ENCODE measurements around the gene GRIP2. TPM values are rescaled to one million over a fixed set of nuclear protein-coding genes. Genes with fewer than 3 reads are reported as not detected.

GRIP2 gene
- total RNA-seq, 1 experiment from 2014 or later: 1.1 TPM

- no peak for DNase-seq (ENCODE audit: low spot score)
- in situ Hi-C loops (cut with HindIII; ENCODE audit: low sequenced_read_pairs): no loop called here
These were observed 88.0 kb downstream of the GRIP2 start for GRCh38 chr3:14451844-14452739.

GRCh38 chr3:14450922-14451606, 89.1 kb downstream of the GRIP2 start:
- in situ Hi-C loops (cut with HindIII; ENCODE audit: low sequenced_read_pairs): no loop called here
- DNase-seq (ENCODE audit: low spot score): no peak

DNA sequence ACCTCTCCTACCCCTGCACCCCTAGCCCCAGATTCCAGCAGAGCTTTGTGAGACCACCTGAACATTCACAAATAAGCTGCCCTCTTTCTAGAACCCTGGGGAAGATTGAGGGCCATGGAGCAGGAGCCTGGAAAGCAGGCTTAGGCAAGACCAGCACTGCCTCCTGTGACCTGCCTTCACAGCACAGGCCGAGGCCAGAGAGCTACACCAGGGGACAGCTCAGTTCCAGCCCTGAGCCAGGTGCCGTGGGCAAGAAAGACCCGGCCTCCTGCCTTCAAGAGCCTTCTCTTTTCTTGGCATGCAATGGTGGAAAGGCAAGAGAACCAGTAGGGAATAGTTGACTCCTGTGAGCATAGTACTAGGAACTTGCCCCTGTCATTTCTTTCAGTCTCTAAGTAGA, 89.6 kb downstream of the GRIP2 start:
- in situ Hi-C loops (cut with HindIII; ENCODE audit: low sequenced_read_pairs): no loop called here
- DNase-seq (ENCODE audit: low spot score): no peak

GRCh38 chr3:14448756-14449727, 91.1 kb downstream of the GRIP2 start:
- in situ Hi-C loops (cut with HindIII; ENCODE audit: low sequenced_read_pairs): no loop called here

DNA sequence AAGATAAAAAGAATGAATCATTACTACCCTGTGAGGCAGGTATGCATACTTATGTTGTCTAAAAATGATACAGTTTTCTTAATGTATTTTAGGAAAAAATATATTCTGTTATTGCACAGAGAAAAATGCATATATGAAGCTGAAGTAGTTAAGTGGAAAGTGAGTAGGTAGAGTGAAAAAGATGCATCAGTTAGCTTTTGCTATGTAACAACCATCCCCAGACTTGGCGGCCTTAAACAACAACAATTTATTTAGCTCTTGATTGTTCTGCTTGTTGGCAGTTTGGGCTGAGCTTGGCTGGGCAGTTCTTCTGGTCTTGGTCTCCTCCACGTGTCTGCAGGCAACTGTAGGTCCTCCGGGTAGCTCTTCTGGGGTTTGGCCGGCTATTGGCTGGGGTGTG, 92.1 kb downstream of the GRIP2 start:
- in situ Hi-C loops (cut with HindIII; ENCODE audit: low sequenced_read_pairs): no loop called here
- no peak for DNase-seq (ENCODE audit: low spot score)

More at GRCh38 chr3:14448756-14449727, 91.1 kb downstream of the GRIP2 start:
- no peak for DNase-seq (ENCODE audit: low spot score)

- in situ Hi-C loops (cut with HindIII; ENCODE audit: low sequenced_read_pairs): no loop called here
These were observed 93.1 kb downstream of the GRIP2 start for GRCh38 chr3:14446988-14447570.

DNA sequence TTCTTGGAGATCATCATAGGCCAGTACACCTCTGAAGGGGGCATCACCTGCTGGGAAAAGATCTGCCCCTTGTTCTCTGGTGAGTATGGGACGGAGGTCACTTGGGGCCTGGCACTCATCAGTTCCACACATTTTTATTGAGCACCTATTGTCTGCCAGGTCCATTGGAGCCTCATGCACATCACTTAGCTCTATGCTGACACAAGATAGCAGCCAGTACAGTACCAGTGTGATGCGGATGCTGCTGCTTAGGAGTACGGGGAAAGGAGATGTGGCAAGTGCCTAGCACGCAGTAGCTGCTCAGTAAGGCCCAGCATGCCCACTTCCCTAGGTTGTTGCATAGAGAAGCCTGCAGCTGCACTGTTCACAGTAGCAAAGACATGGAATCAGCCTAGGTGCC, 94.4 kb downstream of the GRIP2 start:
- in situ Hi-C loops (cut with HindIII; ENCODE audit: low sequenced_read_pairs): no loop called here
- no peak for DNase-seq (ENCODE audit: low spot score)

More at GRCh38 chr3:14446988-14447570, 93.1 kb downstream of the GRIP2 start:
- no peak for DNase-seq (ENCODE audit: low spot score)

- in situ Hi-C loops (cut with HindIII; ENCODE audit: low sequenced_read_pairs): no loop called here
- DNase-seq (ENCODE audit: low spot score): no peak
These were observed 95.8 kb downstream of the GRIP2 start for GRCh38 chr3:14444380-14444779.

- no peak for DNase-seq (ENCODE audit: low spot score)
- in situ Hi-C loops (cut with HindIII; ENCODE audit: low sequenced_read_pairs): no loop called here
These were observed 98.2 kb downstream of the GRIP2 start for GRCh38 chr3:14441920-14442300.

- no peak for DNase-seq (ENCODE audit: low spot score)
- in situ Hi-C loops (cut with HindIII; ENCODE audit: low sequenced_read_pairs): no loop called here
These were observed 98.8 kb downstream of the GRIP2 start for GRCh38 chr3:14441240-14441919.

GRCh38 chr3:14440531-14441239, 99.5 kb downstream of the GRIP2 start:
- DNase-seq (ENCODE audit: low spot score): no peak
- in situ Hi-C loops (cut with HindIII; ENCODE audit: low sequenced_read_pairs): no loop called here

DNA sequence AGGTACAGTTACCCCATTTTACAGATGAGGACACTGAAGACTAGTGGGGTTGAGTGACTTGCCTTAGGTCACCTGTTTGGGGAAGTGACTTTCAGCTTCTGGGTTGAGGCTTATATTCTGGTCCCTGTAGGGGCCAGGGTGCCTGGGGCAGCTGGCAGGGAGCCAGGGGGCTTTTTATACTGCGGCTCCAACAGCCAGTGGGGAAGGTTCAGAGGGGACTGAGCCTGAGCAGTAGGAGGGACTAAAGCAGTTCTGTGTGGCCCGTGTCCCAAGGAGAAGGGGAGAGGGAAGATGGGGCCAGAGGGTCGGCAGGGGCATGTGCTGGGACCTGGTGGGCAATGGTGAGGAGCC, 100.0 kb downstream of the GRIP2 start:
- in situ Hi-C loops (cut with HindIII; ENCODE audit: low sequenced_read_pairs): no loop called here
- no peak for DNase-seq (ENCODE audit: low spot score)

DNA sequence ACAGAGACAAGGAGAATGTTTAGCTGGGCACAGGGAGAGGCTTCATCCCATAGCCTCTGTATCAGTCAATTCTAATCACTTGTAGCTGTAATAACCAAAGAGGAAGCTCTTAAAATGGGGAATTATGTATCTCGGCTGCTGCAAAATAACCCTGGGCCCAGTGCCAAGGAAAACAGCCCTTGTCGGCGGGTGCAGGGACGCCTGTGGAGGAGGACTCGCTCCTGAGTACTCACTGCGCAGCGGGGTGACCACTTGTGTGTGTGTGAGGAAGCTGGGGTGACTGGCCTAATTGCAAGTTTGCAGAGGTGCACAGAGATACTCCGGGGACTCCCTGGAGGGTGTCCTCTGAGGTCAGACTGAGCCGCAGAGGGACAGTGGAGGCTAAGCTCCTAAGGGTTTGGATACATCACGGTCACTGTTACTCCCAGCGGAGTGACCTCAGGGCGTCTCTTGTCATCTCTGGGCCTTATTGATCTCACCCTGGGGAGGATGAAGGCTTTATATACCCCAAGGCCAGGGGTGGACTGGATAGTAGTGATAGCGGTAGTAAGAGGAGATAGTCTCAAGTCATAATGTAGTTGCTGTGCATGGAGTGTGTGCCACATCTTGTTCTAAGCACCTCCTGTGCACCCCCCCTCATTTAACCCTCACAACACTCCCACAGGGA, 100.5 kb downstream of the GRIP2 start:
- in situ Hi-C loops (cut with HindIII; ENCODE audit: low sequenced_read_pairs): no loop called here
- no peak for DNase-seq (ENCODE audit: low spot score)

Other genes starting within 250 kb of the GRIP2 start
- 20.2 and 31.2 TPM in 2 replicates for gene SLC6A6, start 137.7 kb downstream of the GRIP2 start, total RNA-seq (2014; rRNA removed; shearing (Covaris generic))
- 9.3 and 18.9 TPM in 2 replicates for gene CCDC174, start 111.4 kb upstream of the GRIP2 start, total RNA-seq (2014; rRNA removed; shearing (Covaris generic))
- gene C3orf20, start 134.8 kb upstream of the GRIP2 start, total RNA-seq (2014; rRNA removed; shearing (Covaris generic)): not detected in 2 replicates

All from G401 (cell line).